ENCODE results near the gene RHOBTB3. TPM values are rescaled to one million over a fixed set of nuclear protein-coding genes. Genes with fewer than 3 reads are reported as not detected.
"Not testable (repeated sequence)": the region's sequence is repeated elsewhere in the genome, so short reads cannot be mapped to it uniquely, and the experiment has no call there.

Gene RHOBTB3, protein sequence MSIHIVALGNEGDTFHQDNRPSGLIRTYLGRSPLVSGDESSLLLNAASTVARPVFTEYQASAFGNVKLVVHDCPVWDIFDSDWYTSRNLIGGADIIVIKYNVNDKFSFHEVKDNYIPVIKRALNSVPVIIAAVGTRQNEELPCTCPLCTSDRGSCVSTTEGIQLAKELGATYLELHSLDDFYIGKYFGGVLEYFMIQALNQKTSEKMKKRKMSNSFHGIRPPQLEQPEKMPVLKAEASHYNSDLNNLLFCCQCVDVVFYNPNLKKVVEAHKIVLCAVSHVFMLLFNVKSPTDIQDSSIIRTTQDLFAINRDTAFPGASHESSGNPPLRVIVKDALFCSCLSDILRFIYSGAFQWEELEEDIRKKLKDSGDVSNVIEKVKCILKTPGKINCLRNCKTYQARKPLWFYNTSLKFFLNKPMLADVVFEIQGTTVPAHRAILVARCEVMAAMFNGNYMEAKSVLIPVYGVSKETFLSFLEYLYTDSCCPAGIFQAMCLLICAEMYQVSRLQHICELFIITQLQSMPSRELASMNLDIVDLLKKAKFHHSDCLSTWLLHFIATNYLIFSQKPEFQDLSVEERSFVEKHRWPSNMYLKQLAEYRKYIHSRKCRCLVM
- polyA plus RNA-seq, result 1.9 TPM

DNA sequence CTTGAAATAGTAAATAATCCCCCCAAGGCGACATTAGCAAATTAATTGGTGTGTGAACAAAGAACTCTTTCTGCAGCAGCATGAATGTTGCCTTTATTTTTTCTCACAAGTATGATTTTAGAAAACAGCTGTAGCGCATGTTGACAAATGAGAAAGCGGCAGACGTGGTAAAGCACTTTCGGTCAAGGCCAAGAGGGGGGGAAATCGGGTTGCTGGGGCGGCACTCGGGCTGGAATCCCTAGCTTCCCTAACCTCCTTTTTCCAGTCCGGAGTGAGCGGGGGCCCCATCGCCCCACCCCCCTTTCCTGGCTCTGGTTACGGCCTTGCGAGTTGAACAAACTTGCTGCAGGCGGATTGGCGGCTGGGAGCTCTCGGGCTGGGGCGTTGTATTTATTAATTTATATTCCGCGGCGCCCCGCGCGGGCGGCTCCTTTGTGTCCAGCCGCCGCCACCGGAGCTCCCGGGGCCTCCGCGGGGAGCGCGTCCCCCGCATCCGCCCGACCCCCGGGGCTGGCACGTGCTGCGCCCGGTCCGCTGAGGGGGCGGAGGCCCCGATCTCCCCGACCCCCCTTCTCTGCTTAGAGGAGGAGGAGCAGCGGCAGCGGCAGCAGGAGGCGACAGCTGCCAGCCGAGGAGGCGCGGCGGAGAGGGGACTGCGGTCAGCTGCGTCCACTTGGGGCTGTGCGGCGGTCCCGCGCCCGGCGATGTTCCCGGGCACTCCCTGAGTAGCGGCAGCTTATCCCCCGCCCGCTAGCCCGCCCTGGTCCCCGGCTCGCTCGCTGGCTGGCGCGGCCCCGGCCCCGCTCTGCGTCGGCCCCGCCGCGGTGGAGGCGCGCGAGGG is at the start of gene RHOBTB3:
Gene RHOBTB3, plus strand, starts transcription at position 607 of the 841 bp plus-strand sequence. CDS start 347 bp downstream, outside the sequence.
- Mint-ChIP-seq H3K27me3 (peaks cover 19% of the 10 kb centered on the region), H3K36me3 (no peaks in the 10 kb centered on the region), H3K4me1 (peaks cover 6 to 39% (median 28%) of the 10 kb centered on the region in 3 donors), H3K9me3 (no peaks in the 10 kb centered on the region), H3K27ac (peak within 1 kb of the TSS in 2 of 3 donors; percentile 9 to 33), H3K4me3 (peak within 1 kb of the TSS; percentile 85 to 96 (median 92))

DNA sequence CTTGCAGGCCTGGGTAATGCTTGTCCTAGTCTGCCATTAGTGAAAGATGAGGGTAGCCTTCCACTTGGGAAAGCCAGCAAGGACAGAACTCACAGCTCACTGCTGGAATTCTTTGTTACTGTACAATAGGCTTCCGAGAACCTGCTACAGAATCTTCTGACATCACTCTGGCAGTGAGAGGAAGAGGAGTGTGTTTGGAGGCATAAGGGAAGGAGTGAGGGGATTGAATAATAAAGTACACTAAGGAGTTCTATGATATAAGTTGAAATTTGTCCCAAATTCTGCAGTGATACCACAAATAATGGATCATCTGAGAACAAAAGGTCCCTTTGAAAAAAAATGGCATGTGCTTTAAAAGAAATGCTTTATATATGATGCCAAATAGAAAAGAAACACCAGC is 48.2 kb upstream of the RHOBTB3 start, which contains the start of gene SPATA9:
Gene SPATA9, minus strand, starts transcription at position 101 of the 400 bp plus-strand sequence. CDS start 137 bp downstream, outside the sequence.
- Mint-ChIP-seq H3K36me3 (no peaks in the 10 kb centered on the region), H3K4me3 (no peak within 1 kb of the TSS), H3K4me1 (no peaks in the 10 kb centered on the region), H3K9me3 (no peaks in the 10 kb centered on the region), H3K27me3 (peaks cover 13% of the 10 kb centered on the region), H3K27ac (peak within 1 kb of the TSS in 1 of 3 donors; percentile 21)

DNA sequence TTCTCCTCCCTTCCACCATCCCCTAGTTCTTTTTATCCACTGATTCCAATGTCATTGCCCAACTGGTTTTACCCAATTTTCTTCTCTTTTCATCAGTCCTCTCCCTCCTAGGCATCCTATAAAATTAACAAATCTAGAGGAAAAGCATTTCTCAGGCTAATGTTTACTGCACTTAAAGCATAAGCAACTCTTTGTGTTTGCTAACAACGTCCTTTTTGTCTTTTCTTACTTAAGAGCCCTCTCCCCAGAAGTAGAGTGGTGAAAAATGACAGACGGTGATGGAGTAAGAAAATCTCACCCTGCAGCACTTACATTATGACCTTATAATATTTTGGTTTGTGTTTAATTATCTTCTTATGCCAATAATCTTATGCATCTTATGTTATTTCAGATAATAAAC is 46.8 kb upstream of the RHOBTB3 start:
- H3K27me3 Mint-ChIP-seq, result peaks cover 13% of the 10 kb centered on the region
- no peaks in the 10 kb centered on the region for H3K36me3 Mint-ChIP-seq
- H3K4me3 Mint-ChIP-seq, result no peak overlapping the region
- no peak overlapping the region for H3K27ac Mint-ChIP-seq
- no peaks in the 10 kb centered on the region for H3K9me3 Mint-ChIP-seq
- H3K4me1 Mint-ChIP-seq, result no peaks in the 10 kb centered on the region

DNA sequence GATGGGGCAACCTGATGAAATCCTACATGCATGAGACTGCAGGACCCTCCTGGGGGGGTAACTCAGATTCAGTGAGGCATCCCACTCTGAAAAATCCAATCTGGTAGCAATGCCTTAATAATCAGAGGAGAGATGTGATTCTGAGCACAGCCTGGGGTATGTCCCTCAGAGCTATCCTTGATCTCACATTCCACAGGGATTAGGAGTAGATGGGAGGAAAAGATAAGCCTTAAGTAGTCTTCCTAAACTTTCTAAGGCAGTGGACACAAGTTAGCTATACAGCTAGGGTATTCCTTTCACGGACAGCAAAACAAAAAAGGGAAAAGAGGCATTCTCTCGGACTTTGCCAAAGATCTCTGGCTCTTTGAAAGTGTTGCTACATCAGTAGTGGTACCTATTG is 44.5 kb upstream of the RHOBTB3 start:
- H3K4me1 Mint-ChIP-seq, result no peaks in the 10 kb centered on the region
- H3K9me3 Mint-ChIP-seq, result peaks cover 0 to 2% (median 0%) of the 10 kb centered on the region in 3 donors
- H3K27ac Mint-ChIP-seq, result no peak overlapping the region
- no peaks in the 10 kb centered on the region for H3K36me3 Mint-ChIP-seq
- no peak overlapping the region for H3K4me3 Mint-ChIP-seq
- peaks cover 11% of the 10 kb centered on the region for H3K27me3 Mint-ChIP-seq

DNA sequence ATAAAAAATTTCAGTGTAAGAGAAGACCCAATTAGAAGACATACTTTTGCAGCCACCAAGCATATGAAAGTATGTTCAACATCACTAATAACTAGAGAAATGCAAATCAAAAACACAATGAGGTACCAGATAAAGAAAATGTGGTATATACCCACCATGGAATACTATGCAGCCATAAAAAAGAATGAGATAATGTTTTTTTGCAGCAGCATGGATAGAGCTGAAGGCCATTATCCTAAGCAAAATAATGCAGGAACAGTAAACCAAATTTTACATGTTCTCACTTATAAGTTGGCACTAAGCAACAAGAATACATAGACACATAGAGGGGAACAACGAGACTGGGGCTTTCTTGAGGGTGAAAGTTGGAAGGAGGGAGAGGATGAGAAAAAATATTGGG is 41.5 kb upstream of the RHOBTB3 start:
- H3K9me3 Mint-ChIP-seq, result peaks cover 0 to 2% (median 0%) of the 10 kb centered on the region in 3 donors
- H3K4me1 Mint-ChIP-seq, result no peaks in the 10 kb centered on the region
- no peak overlapping the region for H3K27ac Mint-ChIP-seq
- H3K27me3 Mint-ChIP-seq, result peaks cover 3% of the 10 kb centered on the region
- H3K4me3 Mint-ChIP-seq, result no peak overlapping the region
- no peaks in the 10 kb centered on the region for H3K36me3 Mint-ChIP-seq

DNA sequence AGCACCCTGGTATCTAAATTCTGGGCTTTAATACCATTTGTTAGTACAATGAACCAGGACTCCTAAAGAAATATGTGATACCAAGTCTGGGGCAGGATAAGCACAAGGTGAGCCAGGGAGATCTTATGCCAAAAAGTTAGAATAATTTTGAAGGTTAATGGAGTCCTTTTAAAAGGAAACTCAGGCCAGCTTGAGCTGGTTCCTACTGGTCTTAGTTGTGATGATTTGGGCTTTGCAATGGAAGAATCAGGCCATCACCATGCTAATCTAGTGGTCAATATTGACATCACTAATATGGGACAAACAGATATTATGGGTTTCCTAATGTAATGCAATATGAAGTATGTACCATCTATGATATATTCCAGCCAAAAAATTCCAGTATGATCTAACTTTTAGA is 40.8 kb upstream of the RHOBTB3 start:
- Mint-ChIP-seq H3K4me3 (no peak overlapping the region), H3K27ac (no peak overlapping the region), H3K36me3 (no peaks in the 10 kb centered on the region), H3K9me3 (peaks cover 0 to 2% (median 0%) of the 10 kb centered on the region in 3 donors), H3K4me1 (no peaks in the 10 kb centered on the region), H3K27me3 (peaks cover 5% of the 10 kb centered on the region)

DNA sequence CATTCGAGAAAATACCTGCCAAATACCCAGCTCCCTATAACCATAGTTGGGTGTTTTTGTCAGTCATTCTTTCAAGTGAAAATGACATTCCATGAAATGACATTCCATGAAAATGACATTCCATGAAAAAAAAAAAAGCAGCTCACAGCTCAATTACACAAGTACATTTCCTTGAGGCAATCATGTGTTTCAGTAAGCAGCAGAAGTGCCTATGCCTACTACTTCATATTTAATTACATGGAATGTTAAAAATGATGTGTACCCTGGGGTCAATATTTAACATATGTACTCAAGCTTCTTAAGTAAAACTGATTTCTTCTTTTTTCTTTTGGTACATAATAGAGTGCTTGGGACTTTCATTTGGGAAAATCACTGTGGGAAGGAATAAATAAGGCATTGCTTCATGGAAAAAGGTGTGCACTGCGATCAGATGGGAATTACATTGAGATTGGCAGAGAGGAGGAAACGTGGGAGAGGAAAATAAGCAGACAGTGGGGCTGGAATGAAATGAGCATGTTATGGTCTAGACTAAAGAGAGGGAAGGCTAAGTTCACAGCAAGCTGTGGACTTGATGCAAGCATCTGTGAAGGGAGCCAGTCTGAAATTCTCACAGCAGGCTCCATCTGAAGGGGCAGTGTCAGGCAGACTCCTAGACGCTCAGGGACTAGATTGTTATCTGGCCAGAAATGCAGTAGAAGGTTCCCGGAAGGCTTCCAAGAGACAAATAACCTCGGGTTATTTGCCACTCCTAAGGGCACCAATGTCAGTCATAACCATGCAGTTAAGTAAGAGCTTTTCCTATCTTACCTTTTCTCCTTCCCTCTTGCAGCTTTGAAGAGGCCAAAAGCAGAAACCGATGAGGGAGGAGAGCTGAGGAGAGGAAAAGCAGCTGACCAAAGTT is 33.1 kb upstream of the RHOBTB3 start:
- Mint-ChIP-seq H3K4me3 (no peak overlapping the region), H3K36me3 (no peaks in the 10 kb centered on the region), H3K9me3 (peaks cover 0 to 1% (median 0%) of the 10 kb centered on the region in 3 donors), H3K4me1 (peaks cover 0 to 4% (median 0%) of the 10 kb centered on the region in 3 donors), H3K27me3 (peaks cover 11% of the 10 kb centered on the region), H3K27ac (no peak overlapping the region)

DNA sequence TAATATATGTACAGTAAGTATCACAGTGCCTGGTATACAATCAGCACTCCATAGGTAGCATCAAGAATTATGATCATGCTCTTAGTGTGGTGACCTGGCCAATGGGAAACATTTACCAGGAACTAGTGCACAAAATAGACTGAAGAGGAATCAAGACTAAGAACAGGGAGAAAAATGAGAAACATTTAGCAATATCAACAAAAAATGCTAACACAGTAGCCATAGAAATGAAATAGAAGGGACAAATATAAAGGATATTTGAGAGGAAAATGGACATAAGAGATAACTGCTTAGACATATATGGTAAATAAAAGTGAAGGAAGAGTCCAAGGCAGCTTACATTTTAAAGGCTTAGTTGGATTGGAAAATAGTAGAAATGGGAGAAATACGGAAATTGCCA is 31.8 kb upstream of the RHOBTB3 start:
- Mint-ChIP-seq H3K4me1 (peaks cover 0 to 4% (median 0%) of the 10 kb centered on the region in 3 donors), H3K27ac (no peak overlapping the region), H3K4me3 (no peak overlapping the region), H3K27me3 (peaks cover 11% of the 10 kb centered on the region), H3K36me3 (no peaks in the 10 kb centered on the region), H3K9me3 (peaks cover 0 to 1% (median 0%) of the 10 kb centered on the region in 3 donors)

DNA sequence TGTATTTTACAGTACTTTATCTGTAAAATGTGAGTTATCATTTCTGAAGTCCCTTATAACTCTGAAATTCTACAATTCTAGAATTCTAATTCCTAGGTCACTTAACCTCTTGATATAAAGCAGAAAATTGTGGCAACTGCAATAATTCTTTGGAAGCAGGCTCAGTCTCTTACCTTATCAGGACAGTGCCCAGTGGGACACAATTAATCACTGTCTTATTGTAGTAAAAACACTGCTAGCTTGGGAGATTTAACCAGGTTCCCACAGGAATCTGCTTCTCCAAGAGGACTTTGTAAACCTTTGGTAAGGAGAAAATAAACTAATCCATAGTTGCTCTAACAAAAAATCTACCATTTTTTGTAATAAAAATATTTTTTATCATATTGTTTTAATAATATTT is 30.1 kb upstream of the RHOBTB3 start:
- H3K27ac Mint-ChIP-seq, result no peak overlapping the region
- peaks cover 8% of the 10 kb centered on the region for H3K27me3 Mint-ChIP-seq

GRCh38 chr5:95704150-95704549 is 27.0 kb upstream of the RHOBTB3 start:
- H3K9me3 Mint-ChIP-seq, result peaks cover 0 to 3% (median 0%) of the 10 kb centered on the region in 3 donors
- H3K27ac Mint-ChIP-seq, result no peak overlapping the region
- no peaks in the 10 kb centered on the region for H3K27me3 Mint-ChIP-seq
- H3K36me3 Mint-ChIP-seq, result no peaks in the 10 kb centered on the region
- peaks cover 0 to 4% (median 1%) of the 10 kb centered on the region in 3 donors for H3K4me1 Mint-ChIP-seq
- H3K4me3 Mint-ChIP-seq, result no peak overlapping the region

More for the DNA sequence above, 30.1 kb upstream of the RHOBTB3 start:
- H3K4me1 Mint-ChIP-seq, result peaks cover 0 to 4% (median 0%) of the 10 kb centered on the region in 3 donors
- H3K36me3 Mint-ChIP-seq, result no peaks in the 10 kb centered on the region
- no peak overlapping the region for H3K4me3 Mint-ChIP-seq
- H3K9me3 Mint-ChIP-seq, result peaks cover 0 to 1% (median 0%) of the 10 kb centered on the region in 3 donors

GRCh38 chr5:95706196-95706595 is 24.9 kb upstream of the RHOBTB3 start:
- H3K27ac Mint-ChIP-seq, H3K4me3 Mint-ChIP-seq, H3K36me3 Mint-ChIP-seq, H3K27me3 Mint-ChIP-seq, H3K9me3 Mint-ChIP-seq, H3K4me1 Mint-ChIP-seq: not testable (repeated sequence)

DNA sequence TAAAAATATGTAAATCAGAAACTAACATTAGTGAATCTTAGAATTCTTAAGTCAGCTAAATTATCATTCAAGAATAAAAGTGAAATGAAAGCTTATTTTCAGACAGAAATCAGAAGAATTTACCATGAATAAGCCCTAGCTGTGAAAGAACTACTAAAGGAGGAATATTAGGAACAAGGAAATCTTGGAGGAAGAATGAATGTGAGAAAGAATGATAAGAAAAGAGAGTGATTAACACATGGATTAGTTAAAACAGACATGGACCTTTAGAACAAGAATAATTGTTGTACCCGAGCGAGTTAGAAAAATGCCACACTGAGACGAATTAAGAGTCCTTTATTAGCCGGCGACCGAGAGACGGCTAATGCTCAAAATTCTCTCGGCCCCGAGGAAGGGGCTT is 24.1 kb upstream of the RHOBTB3 start:
- Mint-ChIP-seq H3K27me3 (no peaks in the 10 kb centered on the region), H3K36me3 (peaks cover 3% of the 10 kb centered on the region), H3K4me1 (peaks cover 0 to 1% (median 0%) of the 10 kb centered on the region in 3 donors), H3K9me3 (peaks cover 0 to 2% (median 0%) of the 10 kb centered on the region in 3 donors), H3K4me3 (no peak overlapping the region), H3K27ac (no peak overlapping the region)

DNA sequence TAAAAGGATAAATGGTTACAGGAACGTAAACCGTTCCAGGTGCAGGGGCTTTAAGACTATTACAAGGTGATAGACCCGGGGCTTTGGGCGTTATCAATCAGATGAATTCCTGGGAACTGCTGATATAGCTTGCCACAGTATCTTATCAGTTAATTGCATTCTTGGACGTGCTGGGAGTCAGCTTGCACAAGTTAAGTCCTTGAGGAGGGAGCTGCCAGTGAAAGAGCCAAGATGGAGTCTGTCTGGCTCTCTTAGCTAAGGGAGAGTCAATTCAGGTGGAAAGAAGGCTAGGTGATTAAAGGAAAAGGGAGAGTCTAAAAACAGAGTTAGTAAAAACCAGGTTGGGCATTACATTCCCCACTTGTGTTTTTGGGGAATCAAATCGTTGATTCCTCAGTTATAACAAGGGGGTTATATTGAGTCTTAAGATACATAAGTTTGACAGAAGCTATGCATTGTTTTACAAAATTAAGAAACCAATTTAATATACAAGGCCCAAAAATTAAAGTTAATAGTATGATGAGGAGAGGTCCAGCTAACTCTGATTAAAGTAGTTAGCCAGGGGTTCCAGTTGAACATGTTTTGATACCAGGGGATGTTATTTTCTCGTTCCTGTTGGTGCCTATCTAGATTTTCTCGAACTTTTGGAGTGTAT is 23.5 kb upstream of the RHOBTB3 start:
- not testable (repeated sequence) for H3K27ac Mint-ChIP-seq, H3K36me3 Mint-ChIP-seq, H3K4me1 Mint-ChIP-seq, H3K9me3 Mint-ChIP-seq, H3K27me3 Mint-ChIP-seq, H3K4me3 Mint-ChIP-seq

- H3K9me3 Mint-ChIP-seq, result peaks cover 0 to 2% (median 0%) of the 10 kb centered on the region in 3 donors
- H3K4me3 Mint-ChIP-seq, result no peak overlapping the region
- H3K36me3 Mint-ChIP-seq, result peaks cover 3% of the 10 kb centered on the region
- H3K27ac Mint-ChIP-seq, result no peak overlapping the region
- peaks cover 3% of the 10 kb centered on the region for H3K27me3 Mint-ChIP-seq
- peaks cover 0 to 1% (median 0%) of the 10 kb centered on the region in 3 donors for H3K4me1 Mint-ChIP-seq
Measured at GRCh38 chr5:95708876-95709275, 22.3 kb upstream of the RHOBTB3 start.
